ENCODE results near the gene LBX2.
"Not testable (repeated sequence)": the region's sequence is repeated elsewhere in the genome, so short reads cannot be mapped to it uniquely, and the experiment has no call there.

The LBX2 gene

DNA sequence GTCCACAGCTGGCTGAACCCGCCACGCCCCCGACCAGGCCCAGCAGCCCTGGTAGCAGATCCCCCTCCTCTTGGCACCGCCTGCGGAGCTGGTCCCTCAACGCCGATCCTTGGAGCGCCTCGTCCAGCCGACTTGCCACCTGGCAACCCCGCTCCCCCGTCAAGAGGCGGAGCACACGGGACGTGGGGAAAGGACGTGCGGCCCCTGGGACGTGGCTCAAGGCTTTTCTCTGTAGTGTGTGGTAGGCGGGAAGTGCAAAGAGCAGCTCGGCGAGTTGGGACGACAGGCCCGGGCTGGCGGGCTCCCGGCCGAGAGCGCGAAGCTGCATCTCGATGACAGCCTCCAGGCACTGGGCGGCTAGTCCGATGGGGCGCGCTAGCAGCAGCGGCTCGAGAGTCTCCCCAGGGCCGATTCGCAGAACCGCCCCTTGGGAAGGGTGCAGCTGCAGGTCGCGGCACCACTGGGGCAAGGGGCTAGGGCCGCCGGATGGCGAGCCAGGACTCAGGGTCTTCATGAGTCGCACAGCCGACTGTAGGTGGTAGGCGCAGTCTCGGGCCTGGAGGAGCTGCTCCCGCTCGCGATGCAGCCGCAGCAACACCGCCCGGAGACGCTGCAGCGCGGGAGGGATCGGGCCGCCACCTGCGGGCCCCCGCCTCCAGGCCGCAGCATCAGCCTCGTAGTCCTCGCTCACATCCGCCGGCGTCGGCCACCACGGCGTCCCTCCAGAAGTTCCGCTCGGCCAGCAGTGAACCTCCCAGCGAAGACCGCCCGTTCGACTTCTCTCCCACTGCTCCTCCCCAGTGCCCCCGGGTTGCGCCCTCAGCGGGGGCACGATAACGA lies 17.2 kb downstream of the LBX2 start:
- DNase-seq, result no peak

DNA sequence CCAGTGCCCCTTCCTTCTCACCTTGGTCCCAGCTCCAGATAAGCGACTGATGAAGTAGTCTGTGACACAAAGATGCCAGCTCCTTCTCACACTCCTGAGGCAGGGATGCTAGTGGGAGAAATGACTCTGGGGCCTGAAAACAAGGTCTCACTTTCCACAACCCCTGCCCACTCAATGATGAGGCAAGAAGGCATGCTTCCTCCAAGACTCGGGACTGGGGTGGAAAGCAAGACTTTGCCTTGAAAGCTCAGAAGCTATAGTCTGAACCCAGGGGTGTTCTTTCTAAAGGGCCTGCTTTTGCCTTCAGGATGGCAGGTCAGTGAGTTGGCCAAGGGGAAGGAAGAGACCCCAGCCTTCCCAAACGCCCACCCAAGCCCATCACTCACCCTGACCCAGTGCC lies 18.0 kb downstream of the LBX2 start:
- no peak for DNase-seq

DNA sequence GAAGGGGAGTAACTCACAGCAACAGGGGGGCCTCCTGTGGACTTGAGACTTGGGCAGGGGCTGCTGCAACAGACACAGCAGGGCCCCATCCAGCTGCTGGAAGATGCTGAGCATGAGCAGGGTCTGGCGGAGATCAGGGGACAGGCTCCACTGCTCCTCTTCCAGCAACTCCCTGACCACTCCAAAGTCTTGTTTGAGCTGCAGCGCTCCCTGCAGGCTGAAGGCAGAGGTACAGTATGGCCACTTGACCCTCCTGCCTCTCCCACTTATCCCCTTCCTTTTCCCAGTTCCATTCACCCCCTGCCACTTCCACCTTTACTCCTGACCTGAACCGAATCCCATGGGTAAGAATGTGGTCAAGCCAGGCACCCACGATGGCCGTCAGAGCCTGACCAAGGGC lies 24.5 kb downstream of the LBX2 start:
- DNase-seq, result no peak

DNA sequence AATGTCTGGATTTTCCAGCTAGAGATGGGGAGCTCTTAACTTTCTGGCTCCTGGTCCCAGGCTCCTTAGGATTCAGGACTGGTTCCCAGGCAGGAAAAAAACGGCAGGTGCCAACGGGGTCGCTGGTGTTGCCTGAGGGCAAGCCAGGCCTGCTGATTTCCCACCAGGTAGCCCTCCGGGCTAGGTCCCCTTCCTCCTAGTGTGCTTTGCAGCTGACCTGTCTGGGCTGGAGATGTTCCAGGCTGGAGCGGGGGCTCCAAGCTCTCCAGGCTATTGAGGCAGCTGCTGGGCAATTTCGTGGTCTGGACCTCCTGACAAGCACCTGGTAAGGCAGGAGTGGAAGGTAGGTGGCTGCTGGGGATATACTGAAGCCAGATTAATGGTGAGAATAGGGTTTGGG lies 24.9 kb downstream of the LBX2 start:
- no peak for DNase-seq

DNA sequence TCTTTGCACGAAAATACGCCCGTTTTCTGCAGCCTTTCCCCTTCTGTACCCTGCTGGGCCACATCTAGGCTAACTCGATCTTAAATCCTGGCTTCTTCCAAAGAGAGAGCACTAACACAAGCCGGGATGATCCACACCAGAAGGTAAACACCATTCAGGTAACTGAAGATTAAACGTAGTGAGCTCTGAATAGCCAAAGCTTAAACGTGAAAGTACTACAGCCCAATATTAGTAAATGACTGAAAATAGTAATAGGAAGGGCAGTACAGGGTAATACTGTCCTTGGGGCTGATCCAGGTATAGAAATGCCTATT lies 26.5 kb downstream of the LBX2 start:
- no peak for DNase-seq

DNA sequence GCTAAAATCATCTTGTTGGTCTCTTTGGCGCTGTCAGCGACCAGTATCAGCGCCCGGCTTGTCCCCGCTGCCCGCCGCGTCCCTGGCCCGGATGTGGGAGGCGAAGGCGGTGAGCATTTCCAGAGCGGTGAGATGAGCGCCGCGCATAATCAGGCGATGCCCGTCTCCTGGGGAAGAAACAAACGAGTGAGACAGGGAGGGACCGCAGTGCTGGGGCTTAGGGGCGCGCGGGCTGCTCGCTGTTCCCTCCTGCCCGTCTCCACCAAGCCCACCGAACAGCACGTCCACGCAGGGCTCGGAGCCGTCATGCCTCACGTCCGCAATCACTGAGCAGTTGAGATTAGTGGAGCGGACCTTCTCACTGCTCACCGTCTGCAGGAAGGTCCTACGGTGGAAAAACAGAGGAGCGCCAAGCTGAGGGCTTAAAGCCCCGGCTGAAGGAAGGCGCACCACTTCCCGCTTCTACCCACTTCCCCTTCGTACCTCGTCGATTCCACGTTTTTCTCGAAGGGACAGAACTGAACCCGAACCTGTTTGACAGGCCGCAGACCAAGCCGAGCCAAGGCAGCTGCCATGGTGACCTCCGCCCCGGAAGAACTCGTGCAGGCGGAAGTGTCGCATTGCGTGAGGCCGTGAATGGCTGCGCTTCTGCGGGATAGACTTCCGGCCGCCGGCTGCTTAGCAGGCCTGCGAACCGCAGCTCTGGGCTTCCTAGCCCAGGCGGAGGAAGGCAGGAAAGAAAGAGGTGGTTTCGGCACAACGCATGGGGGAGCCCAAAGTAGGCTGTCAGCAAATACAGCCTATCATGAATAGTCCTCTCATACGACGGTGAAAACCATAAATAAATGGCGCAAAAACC lies 27.1 kb downstream of the LBX2 start, which contains the start of gene MRPL53:
TSS of gene MRPL53 (minus strand) at position 595 of the 859 bp plus-strand sequence. CDS start at position 575, 20 bp downstream.
- DNase-seq, result peak; percentile 97

DNA sequence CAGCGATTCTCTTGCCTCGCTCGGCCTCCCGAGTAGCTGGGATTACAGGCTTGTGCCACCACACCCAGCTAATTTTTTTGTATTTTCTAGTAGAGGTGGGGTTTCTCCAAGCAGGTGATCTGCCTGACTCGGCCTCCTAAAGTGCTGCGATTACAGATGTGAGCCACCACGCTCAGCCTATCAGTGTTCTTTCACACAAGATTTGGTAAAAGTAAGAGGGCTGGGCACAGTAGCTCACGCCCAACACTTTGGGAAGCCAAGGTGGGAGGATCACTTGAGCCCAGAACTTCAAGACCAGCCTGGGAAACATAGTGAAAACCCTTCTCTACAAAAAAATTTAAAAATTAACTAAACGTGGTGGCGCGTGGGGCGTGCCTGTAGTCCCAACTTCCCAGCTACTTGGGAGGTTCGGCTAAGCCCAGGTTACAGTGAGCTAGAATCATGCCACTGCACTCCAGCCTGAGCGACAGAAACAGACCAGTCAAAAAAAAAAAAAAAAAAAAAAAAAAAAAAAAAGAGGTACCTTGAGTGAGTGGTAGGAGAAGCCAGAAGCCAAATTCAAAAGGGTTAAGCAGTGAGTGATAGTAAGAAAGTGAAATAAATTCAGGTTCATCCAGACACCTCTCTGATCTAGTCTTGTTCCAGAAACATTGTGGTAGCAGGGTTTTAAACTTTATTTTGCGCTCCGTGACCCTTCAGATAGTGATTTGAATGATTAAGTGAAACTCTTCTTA lies 27.9 kb downstream of the LBX2 start:
- no peak for DNase-seq

DNA sequence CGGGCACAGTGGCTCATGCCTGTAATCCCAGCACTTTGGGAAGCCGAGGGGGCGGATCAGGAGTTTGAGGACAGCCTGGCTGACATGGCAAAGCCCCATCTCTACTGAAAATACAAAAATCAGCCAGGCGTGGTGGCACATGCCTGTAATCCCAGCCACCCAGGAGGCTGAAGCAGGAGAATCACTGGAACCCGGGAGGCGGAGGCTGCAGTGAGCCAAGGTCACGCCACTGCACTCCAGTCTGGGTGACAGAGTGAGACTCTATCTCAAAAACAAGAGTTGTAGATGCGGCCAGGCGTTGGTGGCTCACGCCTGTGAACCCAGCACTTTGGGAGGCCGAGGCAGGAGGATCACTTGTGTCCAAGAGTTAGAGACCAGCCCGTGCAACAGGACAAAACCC lies 28.7 kb downstream of the LBX2 start:
- DNase-seq, result not testable (repeated sequence)

DNA sequence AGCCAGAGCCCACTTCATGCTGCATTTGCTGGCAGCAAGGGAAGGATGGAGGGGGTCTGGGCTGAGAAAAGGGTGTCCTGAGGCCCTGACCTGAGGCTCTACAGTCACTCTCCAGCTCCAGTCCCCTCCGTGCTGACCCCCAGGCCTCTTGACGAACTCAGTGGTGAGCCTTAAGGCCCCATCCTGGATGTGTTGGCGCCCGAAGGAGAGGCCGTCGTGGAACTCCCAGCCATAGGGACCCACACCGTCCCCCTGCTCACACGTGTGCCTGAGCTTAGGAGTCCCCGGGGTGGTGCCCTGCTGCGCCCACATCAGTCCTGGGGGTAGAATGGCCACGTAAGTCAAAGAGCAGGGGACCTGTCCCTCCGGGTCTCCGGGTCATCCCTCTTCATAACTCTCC lies 35.0 kb downstream of the LBX2 start:
- DNase-seq, result no peak

DNA sequence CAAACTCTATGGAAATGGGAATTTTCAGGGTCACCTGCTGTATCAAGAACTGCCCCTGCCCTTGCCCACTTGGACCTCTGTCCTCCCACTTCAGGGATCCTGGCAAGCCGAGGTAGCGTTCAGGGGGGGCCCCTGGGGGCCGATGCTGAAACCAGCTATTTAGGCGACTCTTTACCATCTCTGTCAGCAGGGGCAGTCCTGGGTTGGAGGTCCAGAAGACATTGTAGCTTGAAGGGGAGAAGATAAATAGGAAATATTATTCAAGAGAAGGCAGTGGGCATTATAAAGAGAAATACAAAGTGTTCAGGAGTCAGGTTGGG lies 36.7 kb downstream of the LBX2 start:
- DNase-seq, result no peak

DNA sequence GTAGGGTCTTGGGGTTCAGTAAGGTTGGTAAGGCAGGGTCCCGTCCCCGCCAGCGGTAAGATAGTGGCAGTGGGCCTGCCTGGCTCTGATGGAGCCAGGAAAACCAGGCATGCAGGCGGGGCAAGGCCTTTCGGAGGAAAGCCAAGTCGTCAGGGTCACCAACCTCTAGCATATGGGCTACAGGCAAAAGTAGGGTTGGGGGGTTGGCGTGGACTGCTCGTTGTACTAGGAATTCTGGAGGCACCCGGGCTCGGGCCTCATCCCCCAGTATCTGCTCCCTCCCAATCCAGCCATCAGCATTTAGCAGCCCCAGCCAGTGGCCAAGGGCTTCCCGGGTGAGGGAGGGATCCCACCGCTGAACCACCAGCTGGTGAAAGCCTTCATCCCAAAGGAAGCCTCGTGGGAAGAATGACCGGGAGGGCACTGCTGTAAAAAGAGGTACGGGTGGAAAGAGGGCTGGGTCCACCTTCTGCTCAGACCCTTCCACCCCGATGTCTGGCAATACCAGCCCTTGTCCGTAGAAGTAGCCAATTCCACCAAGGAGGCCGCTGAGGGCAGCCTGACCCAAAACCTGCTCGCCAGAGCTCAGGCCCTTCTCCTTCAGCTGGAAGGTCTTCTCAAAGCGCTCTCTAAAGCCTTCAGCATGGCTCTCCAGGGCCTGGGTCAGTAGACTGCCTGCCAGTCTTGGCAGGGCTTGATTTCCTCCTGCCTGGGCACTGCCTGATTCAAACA lies 37.2 kb downstream of the LBX2 start:
- no peak for DNase-seq

DNA sequence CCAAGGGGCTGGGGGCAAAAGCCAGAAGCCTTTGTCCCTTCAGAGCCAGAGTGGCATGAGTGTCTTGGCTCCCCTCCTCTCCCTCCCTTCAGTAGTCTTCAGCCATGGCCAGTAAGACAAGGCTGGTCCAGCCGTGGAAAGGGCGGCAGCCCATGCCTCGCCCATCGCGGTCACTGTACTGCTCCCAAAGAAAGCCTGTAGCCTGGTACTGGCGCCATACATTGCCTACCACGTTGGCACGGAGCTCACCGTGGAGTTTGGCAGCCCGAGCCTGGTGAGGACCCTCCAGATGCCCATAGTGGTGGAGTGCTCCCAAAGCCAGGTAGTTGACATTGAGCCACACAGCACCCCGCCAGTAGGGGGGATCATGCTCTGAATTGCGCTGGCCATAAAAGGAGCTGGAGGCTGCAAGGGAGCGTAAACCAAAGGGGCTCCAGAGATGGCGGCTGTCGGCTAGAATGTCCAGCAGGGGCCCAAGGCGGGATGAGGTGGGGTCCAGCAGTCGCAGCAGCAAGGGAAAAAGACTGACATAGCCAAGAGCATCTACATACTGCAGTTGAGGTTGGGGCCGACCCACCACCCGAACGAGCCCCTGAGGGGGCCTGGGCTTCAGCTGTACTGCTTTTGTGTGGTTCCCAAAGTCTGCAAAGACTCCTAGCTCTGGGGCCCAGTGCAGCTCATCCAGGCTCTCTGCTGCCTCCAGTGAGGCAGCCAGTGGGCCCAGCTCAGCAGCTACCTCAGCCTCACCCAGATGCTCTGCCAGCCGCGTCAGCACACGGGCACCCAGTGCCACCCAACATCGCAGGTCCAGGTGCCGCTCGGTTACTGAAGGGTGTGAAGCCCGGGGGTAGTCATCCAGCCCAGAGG lies 38.0 kb downstream of the LBX2 start:
- no peak for DNase-seq

DNA sequence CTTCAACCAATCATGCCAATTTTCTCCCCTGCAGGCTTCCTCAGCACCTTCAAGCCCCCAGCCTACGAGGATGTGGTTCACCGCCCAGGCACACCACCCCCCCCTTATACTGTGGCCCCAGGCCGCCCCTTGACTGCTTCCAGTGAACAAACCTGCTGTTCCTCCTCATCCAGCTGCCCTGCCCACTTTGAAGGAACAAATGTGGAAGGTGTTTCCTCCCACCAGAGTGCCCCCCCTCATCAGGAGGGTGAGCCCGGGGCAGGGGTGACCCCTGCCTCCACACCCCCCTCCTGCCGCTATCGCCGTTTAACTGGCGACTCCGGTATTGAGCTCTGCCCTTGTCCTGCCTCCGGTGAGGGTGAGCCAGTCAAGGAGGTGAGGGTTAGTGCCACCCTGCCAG lies 39.2 kb downstream of the LBX2 start:
- DNase-seq, result not testable (repeated sequence)

DNA sequence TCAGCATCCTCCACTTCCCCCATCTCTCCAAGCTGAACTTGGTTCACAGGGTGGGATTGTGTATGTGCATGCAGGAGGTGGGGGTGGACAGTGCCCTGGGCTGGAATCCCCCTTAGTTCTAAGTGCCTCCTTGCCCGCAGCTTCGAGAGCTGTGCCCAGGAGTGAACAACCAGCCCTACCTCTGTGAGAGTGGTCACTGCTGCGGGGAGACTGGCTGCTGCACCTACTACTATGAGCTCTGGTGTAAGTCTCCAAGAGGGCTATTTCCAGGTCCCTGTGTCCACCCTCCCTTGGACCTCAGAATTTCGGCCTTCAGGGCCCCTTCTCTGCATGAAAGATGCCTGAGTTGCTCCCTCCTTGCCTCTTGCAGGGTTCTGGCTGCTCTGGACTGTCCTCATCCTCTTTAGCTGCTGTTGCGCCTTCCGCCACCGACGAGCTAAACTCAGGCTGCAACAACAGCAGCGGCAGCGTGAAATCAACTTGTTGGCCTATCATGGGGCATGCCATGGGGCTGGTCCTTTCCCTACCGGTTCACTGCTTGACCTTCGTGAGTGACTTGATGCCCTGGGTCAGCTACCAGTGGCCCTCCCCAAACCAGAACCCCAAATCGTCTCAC lies 39.8 kb downstream of the LBX2 start:
- DNase-seq, result not testable (repeated sequence)

DNA sequence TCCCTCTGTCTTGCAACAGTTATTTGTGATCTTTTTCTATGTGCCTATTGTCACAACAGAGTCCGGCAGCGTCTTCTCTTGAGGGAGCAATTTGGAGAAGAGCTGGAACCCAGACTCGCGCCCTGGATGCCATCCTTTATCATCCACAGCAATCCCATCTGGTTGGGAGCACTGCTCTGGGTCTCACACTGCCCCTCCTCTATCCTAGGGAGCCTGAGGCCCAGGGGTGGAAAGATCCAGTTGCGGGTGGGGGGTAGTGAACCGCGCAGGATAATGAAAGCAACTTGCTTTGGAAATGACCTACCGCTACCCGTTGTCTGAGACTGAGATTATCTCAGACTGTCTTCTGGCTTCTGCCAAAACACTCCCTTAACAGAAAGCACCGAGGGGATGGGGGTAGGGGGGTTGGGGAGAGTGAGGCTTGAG lies 40.5 kb downstream of the LBX2 start:
- DNase-seq, result no peak

DNA sequence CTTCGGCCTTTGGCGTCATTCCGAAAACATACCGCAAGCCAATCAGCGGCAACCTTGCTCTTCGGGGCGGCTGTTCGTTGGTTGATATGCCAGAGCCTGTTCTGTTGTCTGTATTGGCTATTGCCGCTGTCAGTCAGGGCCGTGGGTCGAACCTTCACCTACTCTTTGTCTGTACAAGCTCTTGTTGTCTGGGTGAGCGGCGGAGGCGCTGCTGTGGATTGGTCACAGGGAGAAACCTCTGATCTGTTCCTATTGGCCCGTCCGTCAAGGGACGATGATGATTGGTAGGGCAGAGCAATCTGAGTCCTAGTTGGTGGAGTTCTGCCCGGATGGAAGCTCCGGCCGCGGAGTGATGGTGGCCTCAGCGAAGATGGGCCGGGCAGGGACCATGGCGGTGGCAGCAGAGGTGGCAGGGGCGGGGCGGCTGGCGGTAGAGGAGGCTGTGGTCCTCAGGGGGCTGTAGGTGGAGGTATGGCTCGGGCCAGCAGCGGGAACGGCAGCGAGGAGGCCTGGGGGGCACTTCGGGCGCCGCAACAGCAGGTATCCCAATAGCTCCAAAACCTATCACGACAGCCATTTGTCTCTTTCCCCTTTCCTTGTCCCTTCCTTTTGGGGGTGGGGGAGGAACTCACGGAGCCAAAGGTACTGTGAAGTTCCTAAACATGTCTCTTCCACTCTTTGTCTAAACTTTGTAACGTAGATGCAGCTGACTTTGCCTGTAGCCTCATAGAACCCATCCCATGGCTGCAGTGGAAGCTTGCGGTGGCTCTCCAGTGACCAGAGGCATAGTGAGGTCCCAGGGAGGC lies 41.1 kb downstream of the LBX2 start, which contains the start of gene WBP1:
TSS of gene WBP1 (plus strand) at position 307 of the 806 bp plus-strand sequence. CDS start at position 472, 165 bp downstream.
- peak; percentile 95 for DNase-seq

DNA sequence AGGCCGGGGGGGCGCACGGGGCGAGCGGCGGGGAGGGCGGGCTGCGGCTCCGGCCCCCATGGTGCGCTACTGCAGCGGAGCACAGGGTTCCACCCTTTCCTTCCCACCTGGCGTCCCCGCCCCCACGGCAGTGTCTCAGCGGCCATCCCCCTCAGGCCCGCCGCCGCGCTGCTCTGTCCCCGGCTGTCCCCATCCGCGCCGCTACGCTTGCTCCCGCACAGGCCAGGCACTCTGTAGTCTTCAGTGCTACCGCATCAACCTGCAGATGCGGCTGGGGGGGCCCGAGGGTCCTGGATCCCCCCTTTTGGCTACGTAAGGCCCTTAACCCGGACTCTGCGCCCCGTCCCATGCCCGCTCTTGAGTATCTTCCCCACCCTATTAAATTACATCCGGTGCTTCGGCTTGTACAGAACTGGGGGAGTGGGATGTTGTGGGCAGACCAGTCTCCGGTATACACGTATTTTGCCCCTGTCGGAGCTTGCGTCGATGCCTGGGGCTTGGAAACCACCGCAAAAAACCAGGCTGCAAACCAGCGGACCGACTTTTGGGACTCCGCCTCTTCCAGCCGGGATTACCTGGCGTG lies 41.8 kb downstream of the LBX2 start:
- DNase-seq, result peak; percentile 87

DNA sequence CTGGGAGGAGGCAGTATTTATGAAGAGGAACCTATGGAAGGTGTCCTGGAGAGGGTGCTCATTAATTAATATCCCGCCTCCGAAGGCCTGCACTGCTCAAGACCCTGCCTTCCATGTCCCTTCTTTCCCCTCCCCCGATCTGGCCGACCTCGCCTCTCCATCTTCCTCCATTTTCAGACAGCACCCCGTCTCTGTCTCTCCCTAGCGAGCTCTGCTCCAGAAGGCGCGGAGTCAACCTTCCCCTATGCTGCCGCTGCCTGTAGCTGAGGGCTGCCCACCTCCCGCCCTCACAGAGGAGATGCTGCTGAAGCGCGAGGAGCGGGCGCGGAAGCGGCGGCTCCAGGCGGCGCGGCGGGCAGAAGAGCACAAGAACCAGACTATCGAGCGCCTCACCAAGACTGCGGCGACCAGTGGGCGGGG lies 42.3 kb downstream of the LBX2 start:
- no peak for DNase-seq

DNA sequence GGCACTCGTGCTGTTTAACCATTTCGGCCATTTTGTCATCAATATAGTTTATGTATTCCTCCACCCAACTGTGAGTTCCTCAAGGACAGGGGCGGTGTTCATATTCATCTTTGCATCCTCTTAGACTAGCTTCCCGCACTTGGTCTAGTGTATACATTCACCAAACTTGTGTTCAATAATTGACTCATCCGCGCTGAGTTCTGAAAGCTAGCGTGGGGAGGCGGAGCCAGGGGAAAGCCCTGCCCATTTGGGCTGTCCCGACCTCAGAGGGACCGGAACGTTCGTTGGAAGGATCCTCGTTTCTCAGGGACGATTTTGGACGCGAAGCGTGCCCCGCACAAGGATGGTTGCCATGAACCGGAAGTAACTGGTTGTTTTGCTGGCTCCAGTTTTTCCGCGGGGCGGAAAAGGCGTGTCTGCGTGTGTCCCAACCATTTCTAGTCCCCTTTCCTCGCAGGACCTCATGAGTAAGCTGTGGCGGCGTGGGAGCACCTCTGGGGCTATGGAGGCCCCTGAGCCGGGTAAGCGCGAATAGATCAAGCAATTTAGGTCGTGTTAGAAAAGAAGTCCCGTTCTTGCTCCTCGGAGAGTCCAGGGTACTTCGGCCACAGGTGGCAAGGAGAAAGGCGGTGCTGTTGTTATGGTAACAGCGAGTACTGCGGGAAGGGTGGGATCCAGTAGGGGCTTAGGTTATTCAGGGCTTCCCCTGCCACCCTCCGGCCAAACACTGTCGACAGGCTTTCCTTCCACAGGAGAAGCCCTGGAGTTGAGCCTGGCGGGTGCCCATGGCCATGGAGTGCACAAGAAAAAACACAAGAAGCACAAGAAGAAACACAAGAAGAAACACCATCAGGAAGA lies 44.5 kb downstream of the LBX2 start, which contains the start of gene INO80B:
TSS of gene INO80B (plus strand) at position 434 of the 858 bp plus-strand sequence. CDS start at position 464, 30 bp downstream.
- peak; percentile 99 for DNase-seq
